SK-N-SH (cell line): ENCODE measurements around the gene PAFAH1B1. TPM values are rescaled to one million over a fixed set of nuclear protein-coding genes. Genes with fewer than 3 reads are reported as not detected.

ENCODE experiments used
- CTCF ChIA-PET: fragments of 300-600, 350-600 bp; formaldehyde crosslinking; extraction: SDS; loops from one replicate; lab custom pipeline; 2021; lab: Yijun Ruan, JAX
- POLR2A ChIA-PET: fragments of 350-600 bp; sonication (Branson Sonifier 250); formaldehyde crosslinking; extraction: SDS; loops from one replicate; lab custom pipeline; 2020; ENCODE audit warnings: antibody characterized with exemption, inconsistent platforms; lab: Yijun Ruan, JAX
- DNase-seq: peaks from one replicate; pipeline ENCODE4 v3.0.0; 2012
- H2AFZ ChIP-seq: fragments of 200-600 bp; sonication (generic); 2 replicates; pipeline ENCODE4 v1.8.1; 2016; ENCODE audit warnings: antibody characterized with exemption, mild to moderate bottlenecking, low read depth
- H3F3A ChIP-seq: fragments of 200-600 bp; sonication (generic); replicated peaks from 2 replicates; pipeline ENCODE3; 2016; ENCODE audit warnings: antibody characterized with exemption, mild to moderate bottlenecking; ENCODE audit not compliant: insufficient read depth
- H3K27ac ChIP-seq, 2 experiments: fragments of 200-500 bp in 1 of 2; fragments of 200-600 bp in 1 of 2; sonication (Bioruptor generic) in 1 of 2; sonication (generic), shearing (Covaris generic) in 1 of 2; 2 replicates each; pipeline versions ENCODE4 v1.5.1 to v1.6.1; 2014 to 2016; ENCODE audit warnings: low read depth in 2 of 2, inconsistent platforms in 1 of 2, low read length in 1 of 2, mild to moderate bottlenecking in 1 of 2, mixed read lengths in 1 of 2
- H3K27me3 ChIP-seq: fragments of 200-600 bp; sonication (generic), shearing (Covaris generic); 2 replicates; pipeline ENCODE4 v1.6.1; 2016; ENCODE audit warnings: mixed run types; ENCODE audit not compliant: insufficient read depth
- H3K36me3 ChIP-seq, 2 experiments: fragments of 200-500 bp in 1 of 2; fragments of 200-600 bp in 1 of 2; sonication (Bioruptor generic) in 1 of 2; sonication (generic) in 1 of 2; replicated peaks in 1 of 2; 2 replicates each; pipeline versions ENCODE3 to v1.5.1; 2014 to 2016; ENCODE audit warnings: low read length in 1 of 2, mild to moderate bottlenecking in 1 of 2; ENCODE audit not compliant: insufficient read depth in 2 of 2, control insufficient read depth in 1 of 2
- H3K4me1 ChIP-seq, 2 experiments: fragments of 200-500 bp in 1 of 2; fragments of 200-600 bp in 1 of 2; sonication (Bioruptor generic) in 1 of 2; sonication (generic), shearing (Covaris generic) in 1 of 2; 2 replicates each; pipeline versions ENCODE4 v1.5.1 to v1.6.1; 2014 to 2016; ENCODE audit warnings: low read depth in 1 of 2, low read length in 1 of 2, mixed run types in 1 of 2; ENCODE audit not compliant: insufficient read depth in 2 of 2, control insufficient read depth in 1 of 2
- H3K4me2 ChIP-seq: fragments of 200-600 bp; sonication (generic), shearing (Covaris generic); 2 replicates; pipeline ENCODE4 v1.6.1; 2017; ENCODE audit warnings: mixed run types
- H3K4me3 ChIP-seq, 2 experiments: fragments of 200-500 bp in 1 of 2; fragments of 200-600 bp in 1 of 2; sonication (Bioruptor generic) in 1 of 2; sonication (generic), shearing (Covaris generic) in 1 of 2; 2 replicates each; pipeline versions ENCODE4 v1.5.1 to v1.8.1; 2014 to 2016; ENCODE audit warnings: low read depth in 2 of 2, inconsistent platforms in 1 of 2, low read length in 1 of 2, mild to moderate bottlenecking in 1 of 2, mixed read lengths in 1 of 2, moderate library complexity in 1 of 2
- H3K79me2 ChIP-seq: fragments of 200-600 bp; sonication (generic); 2 replicates; pipeline ENCODE4 v1.8.1; 2017; ENCODE audit warnings: mild to moderate bottlenecking; ENCODE audit not compliant: insufficient read depth
- H3K9ac ChIP-seq: fragments of 200-600 bp; sonication (generic); 2 replicates; pipeline ENCODE4 v1.6.1; 2017; ENCODE audit warnings: mixed run types
- H3K9me2 ChIP-seq: fragments of 200-600 bp; sonication (generic); 2 replicates; pipeline ENCODE4 v1.6.1; 2017; ENCODE audit warnings: mixed run types
- H3K9me3 ChIP-seq: fragments of 200-600 bp; sonication (generic); 2 replicates; pipeline ENCODE4 v1.6.1; 2017; ENCODE audit warnings: mixed run types, mild to moderate bottlenecking, moderate library complexity
- H4K20me1 ChIP-seq: fragments of 200-600 bp; sonication (generic); 2 replicates; pipeline ENCODE4 v1.6.1; 2017; ENCODE audit warnings: mild to moderate bottlenecking, mixed run types; ENCODE audit not compliant: insufficient read depth
- CHD2 ChIP-seq: fragments of 150-350 bp; IDR thresholded peaks from 2 replicates; pipeline ENCODE4 v1.6.1; 2018; ENCODE audit warnings: low read length; ENCODE audit not compliant: partially characterized antibody
- FOXJ3 ChIP-seq: sonication (generic); formaldehyde crosslinking; IDR thresholded peaks from 2 replicates; pipeline ENCODE4 v1.5.1; 2020; ENCODE audit warnings: mild to moderate bottlenecking, missing genetic modification reagents
- JUND ChIP-seq: IDR thresholded peaks from 2 replicates; pipeline ENCODE4 v1.4.0; 2012
- MEF2A ChIP-seq: IDR thresholded peaks from 2 replicates; pipeline ENCODE4 v1.4.0; 2012; ENCODE audit warnings: low read depth, borderline replicate concordance
- MXI1 ChIP-seq: IDR thresholded peaks from 2 replicates; pipeline ENCODE4 v1.6.1; 2012; ENCODE audit warnings: mild to moderate bottlenecking, low read depth, low read length, improper control_type of control experiment
- RAD21 ChIP-seq: IDR thresholded peaks from 2 replicates; pipeline ENCODE4 v1.6.1; 2012; ENCODE audit warnings: mild to moderate bottlenecking, low read length
- RCOR1 ChIP-seq: fragments of 150-350 bp; IDR thresholded peaks from 2 replicates; pipeline ENCODE4 v1.6.1; 2017; ENCODE audit warnings: antibody characterized with exemption, low read length
- SIN3A ChIP-seq: IDR thresholded peaks from 2 replicates; pipeline ENCODE4 v1.6.1; 2012; ENCODE audit warnings: low read depth, mild to moderate bottlenecking, low read length, moderate library complexity, borderline replicate concordance
- TAF1 ChIP-seq: IDR thresholded peaks from 2 replicates; pipeline ENCODE4 v1.6.1; 2012; ENCODE audit warnings: low read depth, mild to moderate bottlenecking, low read length, moderate library complexity, borderline replicate concordance
- YY1 ChIP-seq: IDR thresholded peaks from 2 replicates; pipeline ENCODE4 v1.4.0; 2012; ENCODE audit warnings: low read depth, mild to moderate bottlenecking
- WGBS: methylation state at CpG from one replicate; pipeline ENCODE4 v1.1.6; 2017; ENCODE audit warnings: low lambda C conversion rate; 5-methylcytosine and 5-hydroxymethylcytosine counted together
- polyA plus RNA-seq, 3 experiments: library from polyadenylated mRNA; depleted of rRNA; stranded (reverse); fragments of >200 nt; gene quantifications; 2 replicates each; pipeline ENCODE4 v1.2.3, GENCODE V29; 2012
- TF ChIP-seq, protein P1 (sequence below): fragments of 150-350 bp; IDR thresholded peaks from 2 replicates; pipeline ENCODE4 v1.6.1; 2017; ENCODE audit warnings: antibody characterized with exemption, low read length, low read depth, borderline replicate concordance

The PAFAH1B1 gene
- polyA plus RNA-seq, 1 of the 3 experiments (the other 2 are of a cell fraction): 37.3 TPM

DNA sequence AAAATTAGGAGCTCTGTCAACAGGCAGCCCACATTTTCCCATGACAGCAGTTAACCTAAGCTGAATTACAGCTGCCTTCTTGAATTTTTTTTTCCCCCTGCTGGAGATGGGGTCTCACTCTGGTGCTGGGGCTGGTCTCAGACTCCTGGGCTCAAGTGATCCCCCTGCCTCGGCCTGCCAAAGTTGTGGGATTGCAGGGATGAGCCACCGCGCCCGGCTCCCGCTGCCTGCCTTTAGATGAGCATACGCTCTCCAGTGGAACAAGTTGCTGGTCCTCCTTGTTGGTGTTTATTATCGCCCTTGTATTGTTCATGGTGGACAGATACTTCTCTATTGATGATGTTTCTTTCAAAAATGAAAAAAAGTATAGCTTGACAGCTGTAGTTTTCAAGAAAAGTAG is 15.6 kb downstream of the PAFAH1B1 start:
- H3K9ac ChIP-seq: no peak overlapping the region
- peaks cover 11% of the 10 kb centered on the region for H3F3A ChIP-seq
- DNase-seq: no peak
- no peaks in the 10 kb centered on the region for H3K9me3 ChIP-seq
- 89% methylated on average over 7 of the region's 7 CpGs for WGBS
- H4K20me1 ChIP-seq: peaks cover 100% of the 10 kb centered on the region
- no peak overlapping the region for H3K4me2 ChIP-seq
- H3K4me1 ChIP-seq: peaks cover 0 to 11% of the 10 kb centered on the region in 2 experiments; a peak in 1 of 4 replicates
- H2AFZ ChIP-seq: no peak overlapping the region
- H3K27me3 ChIP-seq: no peaks in the 10 kb centered on the region
- H3K9me2 ChIP-seq: no peaks in the 10 kb centered on the region
- H3K79me2 ChIP-seq: peaks cover 100% of the 10 kb centered on the region
- no peak overlapping the region for H3K4me3 ChIP-seq
- no peak overlapping the region for H3K27ac ChIP-seq
- POLR2A ChIA-PET: interaction anchor here (0.7 kb wide), 1 partner anchor 14 kb away, joined by 3 read pairs; no protein-coding TSS in a partner anchor
- TF ChIP-seq FOXJ3 (CRISPR knock-in tag): no peak
- no peak for TF ChIP-seq SIN3A
- TF ChIP-seq YY1: no peak
- TF ChIP-seq RCOR1: no peak
- TF ChIP-seq MEF2A: no peak
- TF ChIP-seq CHD2: no peak
- TF ChIP-seq, protein P1, sequence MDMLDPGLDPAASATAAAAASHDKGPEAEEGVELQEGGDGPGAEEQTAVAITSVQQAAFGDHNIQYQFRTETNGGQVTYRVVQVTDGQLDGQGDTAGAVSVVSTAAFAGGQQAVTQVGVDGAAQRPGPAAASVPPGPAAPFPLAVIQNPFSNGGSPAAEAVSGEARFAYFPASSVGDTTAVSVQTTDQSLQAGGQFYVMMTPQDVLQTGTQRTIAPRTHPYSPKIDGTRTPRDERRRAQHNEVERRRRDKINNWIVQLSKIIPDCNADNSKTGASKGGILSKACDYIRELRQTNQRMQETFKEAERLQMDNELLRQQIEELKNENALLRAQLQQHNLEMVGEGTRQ: no peak
- TF ChIP-seq RAD21: no peak
- CTCF ChIA-PET: interaction anchor here (1.3 kb wide), 1 partner anchor 9 kb away, joined by 5 read pairs; no protein-coding TSS in a partner anchor
- H3K36me3 ChIP-seq: no peaks in the 10 kb centered on the region

DNA sequence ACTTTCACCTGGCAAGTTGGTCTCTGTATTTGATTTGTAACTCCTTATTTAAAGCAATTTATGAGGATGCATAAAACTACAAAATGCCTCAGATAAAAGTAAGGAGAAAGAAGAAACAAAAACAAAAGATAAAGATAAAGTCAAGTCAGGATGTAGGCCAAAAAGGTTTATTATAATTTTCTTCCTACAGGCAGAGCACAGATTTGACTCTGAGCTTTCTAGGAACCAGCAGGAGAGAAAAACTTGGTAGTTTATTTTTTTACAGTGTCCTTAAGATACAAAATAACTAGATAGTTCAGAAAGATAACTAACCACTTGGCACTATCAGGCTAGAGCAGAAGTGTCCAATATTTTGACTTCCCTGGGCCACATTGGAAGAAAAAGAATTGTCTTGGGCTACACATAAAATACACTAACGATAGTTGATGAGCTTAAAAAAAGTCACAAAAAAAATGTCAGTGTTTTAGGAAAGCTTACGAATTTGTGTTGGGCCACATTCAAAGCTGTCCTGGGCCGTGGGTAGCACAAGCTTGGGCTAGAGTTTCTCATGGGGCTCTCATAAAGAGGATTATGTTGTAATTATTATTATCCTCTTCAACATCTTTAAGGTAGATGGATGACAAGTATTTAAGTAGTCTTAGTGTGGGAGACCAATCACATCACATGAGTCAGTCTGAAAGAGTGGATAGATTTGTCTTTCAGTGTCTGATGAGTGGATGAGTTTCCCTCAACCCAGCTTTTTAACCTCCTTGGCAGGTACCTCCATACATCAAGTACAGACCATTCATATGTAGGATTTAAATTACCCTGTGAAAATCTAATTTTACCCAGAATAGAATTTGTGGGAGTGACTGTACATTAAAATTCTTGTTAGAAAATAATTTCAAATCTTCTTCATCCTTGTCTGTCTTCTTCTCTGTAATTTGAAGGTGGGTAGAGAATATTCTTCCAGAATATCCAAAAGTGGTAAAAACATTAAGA is 17.0 kb downstream of the PAFAH1B1 start:
- H3K4me3 ChIP-seq: no peak overlapping the region
- DNase-seq: no peak
- TF ChIP-seq JUND (no peak), TAF1 (no peak), MXI1 (no peak), MEF2A (no peak)
- no peak overlapping the region for H2AFZ ChIP-seq
- no peak overlapping the region for H3K9ac ChIP-seq
- H3K4me2 ChIP-seq: no peak overlapping the region
- peaks cover 10% of the 10 kb centered on the region for H3F3A ChIP-seq
- H3K27me3 ChIP-seq: no peaks in the 10 kb centered on the region
- peaks cover 100% of the 10 kb centered on the region for H4K20me1 ChIP-seq
- H3K4me1 ChIP-seq: peaks cover 0 to 11% of the 10 kb centered on the region in 2 experiments; a peak in 1 of 4 replicates
- H3K79me2 ChIP-seq: peaks cover 100% of the 10 kb centered on the region
- WGBS: 94% methylated on average over 3 of the region's 3 CpGs
- ChIA-PET CTCF (no interaction called here), POLR2A (no interaction called here)
- H3K27ac ChIP-seq: no peak overlapping the region
- no peaks in the 10 kb centered on the region for H3K9me3 ChIP-seq
- no peaks in the 10 kb centered on the region for H3K9me2 ChIP-seq
- peaks cover 0 to 1% of the 10 kb centered on the region in 2 experiments for H3K36me3 ChIP-seq
